GM11168 (cell line): ENCODE measurements around the gene CCNJL.

Experiments
- in situ Hi-C: fragments of 300-500 bp; cut with MboI; formaldehyde crosslinking; loops from one replicate; pipeline ENCODE4 v1.12.0; 2022; ENCODE audit warnings: low sequenced_read_pairs; ENCODE audit not compliant: unreplicated experiment

Gene CCNJL, protein sequence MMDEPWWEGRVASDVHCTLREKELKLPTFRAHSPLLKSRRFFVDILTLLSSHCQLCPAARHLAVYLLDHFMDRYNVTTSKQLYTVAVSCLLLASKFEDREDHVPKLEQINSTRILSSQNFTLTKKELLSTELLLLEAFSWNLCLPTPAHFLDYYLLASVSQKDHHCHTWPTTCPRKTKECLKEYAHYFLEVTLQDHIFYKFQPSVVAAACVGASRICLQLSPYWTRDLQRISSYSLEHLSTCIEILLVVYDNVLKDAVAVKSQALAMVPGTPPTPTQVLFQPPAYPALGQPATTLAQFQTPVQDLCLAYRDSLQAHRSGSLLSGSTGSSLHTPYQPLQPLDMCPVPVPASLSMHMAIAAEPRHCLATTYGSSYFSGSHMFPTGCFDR

DNA sequence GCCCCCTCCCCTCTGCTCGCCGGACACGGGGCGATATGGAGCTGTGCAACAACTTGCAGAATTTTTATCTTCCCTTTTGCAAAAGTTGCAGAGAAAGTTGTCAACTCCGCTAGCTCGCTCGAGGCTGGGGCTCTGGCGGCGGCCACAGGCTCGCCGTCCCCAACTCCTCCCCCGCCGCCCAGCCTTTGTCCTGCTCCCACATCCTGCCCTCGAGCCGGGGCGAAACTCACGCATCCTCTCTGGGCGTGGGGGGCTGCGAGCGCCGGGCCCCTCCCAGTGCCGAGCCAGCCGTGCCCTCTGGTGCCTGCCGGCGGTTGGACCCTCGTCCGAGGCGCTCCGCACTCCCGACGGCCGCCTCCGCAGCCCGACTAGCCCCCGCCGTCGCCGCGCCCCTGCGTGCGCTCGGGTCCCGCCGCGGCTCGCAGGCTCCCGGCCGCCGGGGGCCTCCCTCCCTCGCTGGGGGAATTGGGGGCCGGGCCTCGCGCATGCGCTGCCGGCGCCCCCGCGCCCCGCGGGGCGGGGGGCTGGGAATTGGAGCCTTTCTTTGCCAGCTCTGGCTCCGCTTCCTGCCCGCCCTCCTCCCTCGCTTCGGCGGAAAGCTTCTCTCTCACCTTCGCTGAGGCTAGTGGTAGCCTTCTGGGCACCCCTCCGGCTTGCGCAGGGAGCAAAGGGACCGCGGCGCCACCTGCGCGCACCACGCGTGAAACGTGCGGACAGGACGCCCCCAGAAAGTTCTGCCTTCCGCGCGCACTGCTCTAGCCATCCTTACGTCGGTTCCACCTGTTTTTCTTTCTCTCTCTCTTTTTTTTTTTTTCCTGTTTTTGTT is at the start of gene CCNJL:
Gene CCNJL (minus strand): TSS at position 431 of the 826 bp plus-strand sequence. CDS start 641 bp downstream, outside the sequence.
- in situ Hi-C loops, result no loop called here

DNA sequence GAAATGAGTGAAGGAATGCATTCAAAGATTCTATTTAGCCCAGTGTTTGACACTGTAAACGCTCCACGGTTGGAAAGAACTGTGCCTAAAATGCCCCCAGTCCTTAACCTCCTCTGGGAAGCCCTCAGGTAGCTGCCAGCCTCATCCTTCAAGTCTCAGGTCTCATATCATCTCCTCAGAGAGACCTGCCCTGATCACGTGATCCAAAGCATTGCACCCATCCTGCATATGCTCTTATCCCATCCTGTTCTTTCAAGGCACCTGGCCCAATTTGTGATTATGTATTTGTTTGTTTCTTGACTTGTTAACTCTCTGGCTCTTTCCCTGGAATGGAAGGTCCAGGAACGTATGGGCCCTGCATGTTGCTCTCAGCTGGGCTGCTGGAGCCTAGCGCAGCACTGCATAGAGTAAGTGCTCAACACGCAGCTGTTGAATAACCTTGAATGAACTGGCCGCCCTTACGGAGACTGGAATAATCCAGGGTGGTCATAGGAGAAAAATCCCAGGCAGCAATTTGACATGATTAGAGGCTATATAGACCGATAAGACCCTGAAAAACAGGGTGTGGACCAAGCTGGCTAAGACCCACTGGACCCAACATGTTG is 49.4 kb upstream of the CCNJL start:
- in situ Hi-C loops, result no loop called here

DNA sequence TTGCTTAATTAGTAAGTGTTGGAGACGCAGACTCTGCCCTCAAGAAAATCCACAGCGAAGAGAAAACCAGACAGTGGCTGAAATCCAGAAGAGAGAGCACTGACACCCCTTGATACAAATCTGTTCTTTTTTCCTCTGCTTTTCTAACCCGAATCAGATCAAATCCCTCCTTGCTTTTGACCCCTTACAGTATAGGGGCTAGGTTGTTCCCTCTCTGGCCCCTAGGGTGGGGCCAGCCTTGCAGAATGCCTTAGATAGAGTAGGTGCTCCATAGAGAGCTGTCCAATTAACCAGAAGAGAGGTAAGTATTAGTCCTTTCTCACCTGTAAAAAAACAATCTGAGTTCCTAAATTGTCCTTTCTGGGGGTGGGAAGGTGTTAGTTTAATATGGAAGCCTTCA is 47.9 kb upstream of the CCNJL start:
- in situ Hi-C loops, result no loop called here

DNA sequence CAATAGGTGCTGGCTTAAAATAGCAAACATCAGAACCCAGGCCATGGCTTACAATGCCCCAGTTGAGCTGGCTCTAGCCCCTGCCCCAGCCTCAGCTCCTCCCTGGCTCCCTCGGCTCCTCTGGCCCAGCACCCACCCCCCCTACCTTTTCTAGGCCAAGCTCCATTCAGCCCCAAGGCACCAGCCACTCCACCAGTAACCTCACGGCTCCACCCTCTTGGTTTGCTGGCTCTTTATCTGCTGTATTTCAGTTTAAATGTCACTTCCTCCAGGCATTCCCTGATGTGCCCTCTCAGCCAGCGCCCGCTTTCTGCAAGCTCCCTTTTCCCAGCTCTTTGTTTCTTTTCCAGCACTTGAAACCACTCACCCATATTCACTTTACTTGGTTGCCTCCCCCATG is 47.5 kb upstream of the CCNJL start:
- in situ Hi-C loops, result no loop called here

DNA sequence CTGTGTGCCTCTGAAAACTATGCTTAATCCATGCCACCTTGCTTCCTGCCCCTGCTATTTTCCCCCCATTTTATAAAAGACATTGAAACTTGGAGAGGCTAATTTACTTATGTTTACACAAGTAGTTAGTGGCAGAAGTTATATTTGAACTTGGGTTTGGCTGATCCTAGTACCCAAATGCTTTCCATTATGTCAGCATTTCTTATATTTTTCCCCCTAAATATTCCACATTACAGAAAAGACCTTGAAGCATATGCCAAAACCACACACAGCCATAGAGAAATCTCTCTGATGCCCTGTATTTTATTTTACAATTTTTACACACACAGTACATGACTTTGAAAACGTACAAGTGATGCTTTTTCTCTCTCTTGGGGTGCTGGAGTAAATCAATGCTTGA is 46.9 kb upstream of the CCNJL start:
- in situ Hi-C loops, result no loop called here

DNA sequence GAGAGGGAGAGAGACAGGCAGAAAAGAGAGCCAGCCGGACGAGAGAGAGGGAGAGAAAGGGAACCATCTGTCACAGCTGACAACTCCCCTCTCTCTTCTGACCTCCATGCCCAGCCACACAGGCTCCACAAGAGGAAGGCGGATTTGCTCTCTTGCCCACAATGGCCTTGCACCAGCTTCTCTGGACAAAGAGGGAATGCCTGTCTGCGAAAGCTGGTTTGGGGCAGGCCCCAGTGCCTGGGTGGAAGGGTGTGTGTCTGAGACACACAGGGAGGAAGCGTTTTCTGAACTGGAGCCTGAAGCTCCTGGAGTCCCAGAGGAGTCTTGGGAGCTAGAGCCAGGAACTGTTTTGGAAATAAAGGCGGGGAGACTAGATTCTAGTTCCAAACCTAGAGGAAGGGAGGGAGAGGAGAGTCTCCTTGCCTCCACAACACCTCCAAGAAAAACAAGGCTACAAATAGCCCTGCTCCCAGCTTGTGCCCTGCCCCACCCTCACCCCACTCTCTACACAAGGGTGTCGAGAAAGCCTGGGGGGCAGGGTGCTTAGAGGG is 45.6 kb upstream of the CCNJL start:
- in situ Hi-C loops, result no loop called here

DNA sequence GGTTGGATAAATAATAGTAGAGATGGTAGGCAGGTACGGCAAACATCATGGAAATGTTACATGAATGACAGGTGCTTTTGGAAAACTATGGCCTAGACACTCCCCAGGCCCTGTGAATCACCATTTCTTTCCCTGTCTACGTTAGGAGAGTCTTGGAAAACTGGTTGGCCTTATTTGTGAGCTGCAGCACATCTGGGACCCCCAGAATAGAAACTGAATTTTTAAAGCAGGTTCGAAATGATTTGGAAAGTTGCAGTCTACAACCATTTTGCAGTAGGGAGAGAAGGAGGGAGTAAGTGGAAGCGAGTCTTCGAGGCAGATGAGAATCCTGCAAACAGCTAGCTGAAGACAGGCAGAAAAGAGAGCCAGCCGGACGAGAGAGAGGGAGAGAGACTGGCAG is 45.0 kb upstream of the CCNJL start:
- in situ Hi-C loops, result no loop called here

DNA sequence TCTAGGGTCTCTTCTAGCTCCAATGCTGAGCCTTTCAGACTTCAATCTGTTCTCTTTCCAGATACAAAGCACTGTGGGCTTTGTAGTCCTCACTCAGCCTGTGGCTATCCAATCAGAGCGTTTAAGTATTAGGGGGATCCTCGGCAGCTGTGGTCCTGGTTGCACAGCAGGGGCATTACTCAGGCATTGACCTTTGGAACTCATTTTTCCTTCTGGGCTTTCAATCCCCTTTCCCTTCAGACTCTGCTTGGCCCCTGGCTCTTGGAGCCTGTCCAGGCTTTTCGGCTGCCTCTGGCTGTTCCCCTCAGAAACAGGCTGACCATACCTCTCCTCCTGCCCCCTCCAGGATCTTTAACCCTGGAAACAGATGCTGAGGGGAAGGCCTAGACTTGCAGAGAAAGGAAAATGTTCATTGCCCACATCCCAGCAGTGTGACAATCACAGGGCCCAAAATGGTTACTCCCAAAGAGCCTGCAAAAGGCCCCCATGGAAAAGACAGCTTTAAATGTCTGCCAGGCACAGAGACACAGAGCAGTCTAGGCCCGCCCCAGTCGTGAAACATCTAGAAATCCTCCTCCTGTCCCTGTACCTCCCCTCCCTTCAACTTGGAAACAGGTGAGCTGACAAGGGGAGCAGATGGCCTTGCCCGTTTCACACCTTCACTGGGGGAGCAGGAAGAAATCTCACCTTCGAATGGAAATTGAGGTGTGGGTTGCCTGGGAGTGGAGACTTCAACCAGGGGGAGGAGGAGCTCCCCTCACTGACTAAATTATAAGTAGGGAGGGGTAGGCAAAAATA is 44.4 kb upstream of the CCNJL start:
- in situ Hi-C loops, result no loop called here

DNA sequence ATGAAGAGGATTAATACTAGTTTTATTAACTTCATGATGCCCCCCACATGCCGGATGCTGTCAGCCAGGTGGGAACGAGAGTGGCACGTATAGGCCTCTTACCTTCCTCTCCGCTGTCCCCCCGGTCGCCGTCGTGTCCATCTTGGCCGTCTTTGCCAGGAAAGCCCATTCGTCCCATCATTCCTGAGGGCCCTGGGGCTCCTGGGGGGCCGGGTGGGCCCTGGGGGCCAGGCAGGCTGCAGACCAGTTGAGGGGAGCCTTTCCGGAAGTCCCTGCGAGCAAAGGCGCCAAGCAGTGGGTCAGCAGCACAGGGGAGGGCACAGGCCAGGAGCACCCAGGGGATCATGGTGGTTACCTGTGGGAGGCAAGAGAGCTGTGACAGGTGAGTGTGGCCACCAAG is 42.3 kb upstream of the CCNJL start:
- in situ Hi-C loops, result no loop called here

DNA sequence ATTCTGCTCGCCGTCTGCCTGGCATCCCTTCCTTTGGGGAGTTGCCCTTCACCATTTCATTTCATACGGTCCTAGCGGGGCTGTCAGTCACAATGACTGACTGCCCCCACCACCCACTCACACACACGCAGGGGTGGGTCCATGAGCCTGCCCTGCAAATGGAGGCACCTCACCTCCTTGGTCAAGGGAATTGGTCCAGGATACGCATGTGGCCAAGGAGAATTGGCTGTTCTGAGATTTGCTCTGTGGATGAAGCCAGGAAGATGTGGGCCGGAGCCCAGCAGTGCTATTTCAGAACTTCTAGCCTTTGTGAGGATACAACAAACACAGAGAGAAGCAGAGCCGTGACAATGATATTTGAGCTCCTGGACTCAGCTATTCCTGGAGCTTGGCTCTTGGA is 41.0 kb upstream of the CCNJL start:
- in situ Hi-C loops, result no loop called here

DNA sequence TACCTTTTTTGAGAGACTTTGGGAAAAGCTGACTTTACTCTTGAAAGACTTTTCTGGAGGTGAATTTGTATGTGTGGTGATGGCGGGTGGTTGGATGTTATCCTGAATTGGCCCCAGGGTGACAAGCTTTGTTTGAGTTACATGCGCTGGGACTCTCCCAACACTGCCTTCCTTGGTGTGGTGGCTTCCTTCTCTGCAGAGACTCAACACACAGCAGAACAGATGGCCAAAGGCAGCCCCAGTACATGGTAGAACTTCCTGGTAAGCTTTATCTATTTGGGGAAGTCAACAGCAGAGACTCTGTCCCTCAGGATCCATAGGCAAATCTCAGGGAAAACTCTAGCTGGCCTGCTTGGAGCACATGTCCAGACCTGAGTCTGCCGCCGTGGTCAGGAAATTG is 39.9 kb upstream of the CCNJL start:
- in situ Hi-C loops, result no loop called here

DNA sequence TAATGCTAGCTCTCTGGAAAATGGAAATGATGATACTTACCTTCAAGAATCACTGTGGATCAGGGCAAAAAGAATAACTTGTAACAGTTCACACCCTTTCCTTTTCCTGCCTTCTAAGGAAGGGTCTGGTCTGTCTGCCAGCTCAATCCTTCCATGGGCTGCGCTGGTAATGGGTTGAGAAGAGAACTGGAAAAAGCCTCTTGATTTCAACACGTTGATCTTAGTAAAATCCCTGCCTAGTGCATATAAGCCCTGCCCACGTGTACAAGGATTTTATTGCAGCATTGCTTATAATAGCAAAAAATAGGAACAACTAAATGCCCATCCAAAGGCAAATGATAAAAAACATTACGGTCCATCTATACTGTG is 37.6 kb upstream of the CCNJL start:
- in situ Hi-C loops, result loop anchor here (5.0 to 10.0 kb wide), 2 partner anchors 148 to 325 kb away; no protein-coding TSS in a partner anchor

DNA sequence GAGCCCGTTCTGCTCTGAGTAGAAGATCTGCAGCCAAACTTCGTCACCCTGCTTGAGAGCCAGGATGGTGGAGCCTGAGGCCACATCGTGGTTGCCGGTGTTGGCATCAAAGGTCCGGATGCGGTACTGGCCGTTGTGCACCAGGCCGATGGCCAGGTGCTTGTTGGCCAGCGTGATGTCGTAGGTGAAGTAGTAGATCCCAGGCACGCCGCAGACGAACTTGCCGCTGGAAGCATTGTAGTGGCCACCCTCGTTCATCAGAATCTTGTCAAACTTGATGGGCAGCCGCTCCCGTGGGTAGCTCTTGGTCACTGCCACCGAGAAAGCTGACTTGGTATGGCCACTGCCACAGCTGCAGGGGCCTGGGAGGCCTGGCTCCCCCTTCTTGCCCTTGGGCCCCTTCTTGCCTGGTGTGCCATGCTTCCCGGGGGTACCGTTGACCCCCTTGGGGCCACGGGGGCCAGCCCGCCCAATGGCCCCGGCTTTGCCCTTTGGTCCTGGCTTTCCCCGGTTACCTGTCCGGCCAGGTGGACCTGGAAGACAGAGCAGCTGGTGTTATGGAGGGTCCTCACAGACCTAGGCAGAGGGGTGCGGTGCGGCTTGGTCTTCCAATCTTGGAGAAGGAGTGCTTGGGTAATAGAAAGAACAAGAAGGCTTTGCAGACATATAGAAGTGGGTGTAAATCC is 37.0 kb upstream of the CCNJL start:
- in situ Hi-C loops, result loop anchor here (5.0 to 10.0 kb wide), 2 partner anchors 147 to 325 kb away; no protein-coding TSS in a partner anchor

DNA sequence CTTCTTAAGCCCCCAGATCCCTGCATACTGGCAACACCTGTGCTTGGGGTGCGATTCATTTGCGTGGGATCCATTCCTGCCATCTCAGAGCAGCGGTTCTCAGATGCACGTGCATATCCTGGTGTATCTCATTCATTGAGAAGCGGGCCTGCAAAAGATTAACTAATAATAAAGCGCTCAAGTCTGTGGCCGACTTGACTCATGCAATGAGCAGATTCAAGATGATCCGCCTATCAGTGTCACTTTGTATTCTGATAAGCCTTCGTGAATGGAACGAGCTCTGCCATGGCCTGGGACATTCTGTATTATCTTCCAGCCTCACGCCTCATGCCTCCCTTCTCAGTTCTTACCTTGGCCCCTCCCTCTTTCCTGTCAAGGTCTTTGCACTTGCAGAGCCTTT is 35.7 kb upstream of the CCNJL start:
- in situ Hi-C loops, result loop anchor here (5.0 to 10.0 kb wide), 2 partner anchors 146 to 323 kb away; no protein-coding TSS in a partner anchor

DNA sequence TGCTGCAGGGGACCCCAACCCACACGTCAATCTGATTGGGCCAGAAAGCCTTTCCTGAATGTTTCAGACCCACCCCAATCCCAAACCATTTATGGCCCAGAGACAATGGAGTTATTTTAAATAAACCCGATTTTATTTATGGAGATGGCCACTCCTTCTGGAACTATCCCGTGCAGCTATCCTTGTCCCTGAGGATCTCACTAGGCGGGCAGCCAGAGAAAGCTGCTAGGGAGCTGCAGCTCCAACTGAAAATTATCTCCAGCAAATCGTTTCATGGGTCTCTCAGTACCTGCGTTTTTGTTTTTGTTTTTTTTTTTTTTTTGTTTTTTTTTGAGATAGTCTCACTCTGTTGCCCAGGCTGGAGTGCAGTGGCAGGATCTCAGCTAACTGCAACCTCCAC is 35.1 kb upstream of the CCNJL start:
- in situ Hi-C loops, result loop anchor here (5.0 to 10.0 kb wide), 2 partner anchors 145 to 323 kb away; no protein-coding TSS in a partner anchor

DNA sequence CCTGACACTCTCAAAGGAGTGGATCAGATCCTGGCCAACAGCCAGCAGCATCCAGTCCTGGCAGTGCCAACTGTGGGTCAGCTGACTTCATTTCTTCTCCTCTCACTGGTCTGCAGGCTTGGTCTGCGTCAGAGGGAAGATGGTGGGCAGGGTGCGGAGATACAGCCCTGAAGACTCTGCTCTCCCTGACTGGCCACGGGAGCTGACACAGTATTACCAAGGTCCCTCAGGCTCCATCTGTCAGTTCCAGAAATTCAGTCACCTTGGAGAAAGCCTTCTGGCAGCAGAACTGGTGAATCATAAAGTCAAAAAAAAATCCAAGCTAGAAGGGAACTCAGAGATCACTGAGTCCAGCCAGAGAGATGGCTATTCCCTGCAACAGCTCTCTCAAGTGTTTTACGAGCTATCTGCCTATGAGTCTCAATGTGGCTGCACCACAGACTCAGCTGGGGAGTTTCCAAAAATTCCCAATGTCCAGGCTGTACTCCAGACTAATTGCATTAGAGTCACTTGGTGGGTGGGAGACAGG is 30.1 kb upstream of the CCNJL start:
- in situ Hi-C loops, result loop anchor here (10.0 kb wide), 1 partner anchor 318 kb away; no protein-coding TSS in a partner anchor

DNA sequence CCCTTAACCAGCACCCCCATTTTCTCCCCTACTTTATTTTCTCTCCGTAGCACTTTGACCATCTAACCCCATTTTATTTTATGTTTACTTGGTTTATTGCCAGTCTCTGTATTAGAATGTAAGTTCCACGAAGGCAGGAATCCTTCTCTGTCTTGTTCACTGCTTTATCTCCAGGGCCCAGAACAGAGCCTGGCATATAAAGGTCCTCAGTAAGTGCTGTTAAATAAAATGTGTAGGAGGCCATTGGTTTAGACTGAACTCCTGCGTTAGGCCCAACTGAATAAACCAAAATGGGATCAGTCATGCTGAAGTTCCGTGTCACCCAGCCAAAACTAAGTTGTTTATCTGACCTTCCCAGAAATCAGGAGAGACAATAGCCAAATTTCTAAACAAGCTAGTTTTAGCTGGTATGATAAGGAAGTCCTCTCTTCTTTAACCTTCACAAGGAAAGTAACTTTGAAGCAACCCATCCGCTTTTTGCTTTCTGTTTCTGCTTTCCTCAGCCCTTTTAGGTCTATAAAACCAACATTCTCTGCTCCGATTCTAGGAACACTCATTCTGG is 29.0 kb upstream of the CCNJL start:
- in situ Hi-C loops, result loop anchor here (10.0 kb wide), 1 partner anchor 317 kb away; no protein-coding TSS in a partner anchor

DNA sequence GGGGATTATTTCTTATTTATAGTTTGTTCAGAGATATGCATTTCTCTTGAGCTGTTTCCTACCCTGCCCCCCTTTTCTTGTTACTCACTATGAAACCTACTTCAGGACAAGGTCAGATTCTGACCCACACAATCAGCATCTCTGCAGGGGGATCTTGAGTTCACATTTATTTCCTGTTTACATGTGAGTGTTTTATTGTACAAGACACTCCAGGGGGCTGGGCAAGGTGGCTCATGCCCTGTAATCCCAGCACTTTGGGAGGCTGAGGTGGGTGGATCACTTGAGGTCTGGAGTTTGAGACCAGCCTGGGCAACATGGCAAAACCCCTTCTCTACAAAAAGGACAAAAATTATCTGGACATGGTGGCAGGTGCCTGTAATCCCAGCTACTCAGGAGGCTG is 28.1 kb upstream of the CCNJL start:
- in situ Hi-C loops, result loop anchor here (10.0 kb wide), 1 partner anchor 316 kb away; no protein-coding TSS in a partner anchor
